AG08396 (cell line): ENCODE results near the gene TAF15.

Experiments used
- DNase-seq: peaks from one replicate; pipeline ENCODE4 v3.0.0; 2012; ENCODE audit warnings: low spot score, mixed read lengths

The TAF15 gene

DNA sequence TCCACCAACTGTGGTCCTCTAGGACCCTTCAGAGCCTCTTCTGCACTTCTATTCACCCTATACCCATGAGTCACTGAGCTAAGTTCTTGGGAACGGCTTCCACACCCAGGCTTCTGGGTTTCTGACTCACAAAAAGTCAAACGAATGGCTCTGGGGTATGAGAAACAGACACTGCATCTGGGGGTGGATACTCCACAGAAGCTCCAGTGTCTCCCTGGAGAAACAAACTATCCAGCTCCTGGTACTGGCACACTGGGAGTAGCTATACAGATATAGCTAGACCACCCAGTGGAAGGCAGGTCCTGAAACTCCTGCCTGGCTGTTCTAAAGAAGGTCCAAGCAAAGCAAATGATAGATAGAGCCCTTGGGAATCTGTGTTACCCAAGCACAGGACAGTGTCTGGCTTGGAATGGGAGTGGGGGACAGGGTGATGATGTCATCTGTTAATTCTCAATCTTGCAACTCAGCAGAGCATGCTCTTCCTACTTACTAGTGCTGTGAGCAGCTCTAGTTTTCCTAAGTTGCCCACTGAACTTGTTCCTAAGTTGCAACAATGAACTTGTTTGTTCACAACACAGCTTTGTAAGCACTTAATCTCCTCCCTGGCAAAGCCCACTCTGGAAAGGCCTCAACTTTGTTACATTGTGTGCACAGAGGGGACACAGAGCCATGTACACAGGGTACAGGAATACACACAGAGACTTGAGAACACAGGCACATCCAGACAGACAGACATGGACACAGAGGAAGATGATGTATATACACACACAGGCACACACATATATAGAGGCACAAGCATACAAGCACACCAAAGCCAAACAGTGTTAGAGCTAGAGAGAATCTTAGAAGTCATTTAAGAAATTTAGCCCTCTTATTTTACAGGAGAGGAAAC is 20.6 kb upstream of the TAF15 start:
- DNase-seq, result peak; percentile 86

GRCh38 chr17:35790841-35791240 is 18.4 kb upstream of the TAF15 start:
- DNase-seq, result no peak

GRCh38 chr17:35791681-35792350 is 17.5 kb upstream of the TAF15 start:
- DNase-seq, result no peak

GRCh38 chr17:35793257-35793656 is 16.0 kb upstream of the TAF15 start:
- DNase-seq, result no peak

GRCh38 chr17:35795007-35795870 is 14.0 kb upstream of the TAF15 start, which contains the start of gene MMP28:
Gene MMP28, minus strand, starts transcription at chr17:35795641. Its CDS starts 264 bp downstream, at chr17:35795377.
- DNase-seq, result peak; percentile 64

- no peak for DNase-seq
These were observed 13.4 kb upstream of the TAF15 start for GRCh38 chr17:35795871-35796265.

DNA sequence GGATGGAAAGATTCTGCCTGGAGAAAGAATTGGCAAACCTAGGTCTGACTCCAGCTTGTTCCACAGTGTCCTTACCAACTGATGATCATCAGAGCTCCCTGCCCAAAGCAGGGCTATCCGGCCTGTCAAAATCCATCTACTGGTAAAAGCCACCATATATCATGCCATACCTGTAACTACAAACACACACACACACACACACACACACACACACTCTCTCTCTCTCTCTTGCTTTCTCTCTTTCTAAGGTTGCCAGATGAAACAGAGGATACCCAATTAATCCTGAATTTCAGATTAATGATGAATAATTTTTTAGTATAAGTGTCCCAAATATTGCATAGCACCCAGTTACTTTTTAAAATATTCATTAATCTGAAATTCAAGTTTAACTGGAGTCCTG is 12.3 kb upstream of the TAF15 start:
- no peak for DNase-seq

GRCh38 chr17:35797370-35797769 is 11.9 kb upstream of the TAF15 start:
- DNase-seq, result no peak

GRCh38 chr17:35797918-35798317 is 11.4 kb upstream of the TAF15 start:
- DNase-seq, result no peak

DNA sequence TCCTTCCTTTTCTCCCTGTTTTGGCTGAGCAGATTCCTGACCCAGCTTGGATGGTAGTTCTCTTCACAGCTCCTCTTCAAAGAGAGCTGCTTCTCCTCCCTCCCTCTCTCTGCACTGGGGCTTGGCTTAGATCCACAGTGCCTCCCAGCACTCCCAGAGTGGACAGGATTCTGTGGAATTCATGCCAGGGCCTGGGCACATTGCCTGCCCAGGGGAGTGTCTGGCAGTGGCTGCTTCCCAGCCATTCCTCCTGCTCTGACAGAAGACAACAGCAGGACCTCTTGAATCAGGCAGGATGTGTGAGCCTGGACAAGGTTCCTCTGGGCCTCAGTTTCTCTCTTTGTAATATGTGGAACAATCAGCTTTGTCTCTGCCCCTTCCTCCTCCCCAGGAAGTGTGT is 9.3 kb upstream of the TAF15 start:
- peak; percentile 81 for DNase-seq

- no peak for DNase-seq
These were observed 7.6 kb upstream of the TAF15 start for GRCh38 chr17:35801583-35802224.

- peak; percentile 89 for DNase-seq
These were observed 4.6 kb upstream of the TAF15 start for GRCh38 chr17:35804658-35805192.

DNA sequence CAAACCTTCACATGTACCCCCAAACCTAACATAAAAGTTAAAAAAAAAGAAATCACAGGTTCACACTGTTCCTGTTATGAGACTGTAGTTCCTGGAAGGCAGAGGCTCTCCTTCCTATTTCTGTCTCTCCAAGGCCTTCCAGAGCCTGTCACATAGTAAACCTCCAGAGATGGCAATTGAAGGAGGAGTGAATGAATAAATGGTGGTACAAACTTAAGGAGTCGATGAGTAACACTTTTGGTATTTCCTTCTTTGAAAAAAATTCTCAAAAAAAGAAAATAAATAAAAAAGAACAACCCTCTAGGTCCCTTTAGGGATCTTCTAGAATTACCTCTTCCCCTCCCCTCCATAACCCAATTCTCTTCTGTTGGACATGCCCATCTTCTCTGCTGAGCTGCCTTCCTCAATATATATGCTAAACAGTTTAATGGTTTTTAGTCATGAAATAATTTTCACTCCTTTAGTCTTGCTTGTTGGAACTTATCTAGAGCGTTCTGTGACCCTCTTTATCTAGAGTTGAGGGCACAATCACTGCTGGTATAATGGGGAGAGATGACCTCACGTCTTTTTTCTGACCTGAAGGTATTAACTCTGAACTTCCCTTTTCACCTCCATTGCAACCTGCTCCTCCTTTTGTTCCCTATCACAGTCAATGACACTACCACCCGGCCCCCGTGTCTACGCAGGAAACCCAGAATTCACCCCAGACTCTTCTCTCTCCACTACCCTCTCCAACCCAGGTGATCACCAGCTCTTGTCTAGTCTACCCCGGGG is 1.7 kb upstream of the TAF15 start:
- peak; percentile 36 for DNase-seq

GRCh38 chr17:35808240-35808961 is 883 bp upstream of the TAF15 start:
- DNase-seq, result no peak

DNA sequence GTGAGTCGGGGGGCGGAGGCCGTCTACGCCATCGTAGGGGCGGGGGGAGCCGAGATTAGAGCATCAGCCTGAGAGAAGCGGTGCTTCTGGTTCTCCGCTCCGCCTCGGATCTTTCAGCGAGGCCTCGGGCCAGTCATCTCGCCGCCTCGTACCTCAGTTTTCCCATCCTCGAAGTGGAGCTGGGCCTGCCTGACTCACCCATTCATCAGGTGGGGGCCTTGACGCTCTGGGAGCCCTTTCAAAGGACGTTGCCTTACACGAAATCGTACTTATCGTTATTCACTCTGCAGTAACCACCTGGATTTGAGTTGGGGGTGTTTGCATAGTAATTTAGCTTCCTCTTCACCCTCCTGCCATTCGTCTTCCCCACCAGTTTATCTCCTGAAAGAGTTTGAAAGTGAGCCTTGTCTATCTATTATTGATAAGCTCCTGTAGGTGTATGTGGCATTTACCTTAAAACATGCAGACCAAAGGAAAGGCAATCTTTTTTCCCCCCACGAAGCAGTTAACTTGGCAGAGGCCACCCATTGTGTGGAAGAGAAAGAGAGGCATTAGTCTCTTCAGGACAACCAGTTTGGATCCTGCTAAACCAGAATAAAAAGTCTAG is 674 bp downstream of the TAF15 start:
- no peak for DNase-seq

DNA sequence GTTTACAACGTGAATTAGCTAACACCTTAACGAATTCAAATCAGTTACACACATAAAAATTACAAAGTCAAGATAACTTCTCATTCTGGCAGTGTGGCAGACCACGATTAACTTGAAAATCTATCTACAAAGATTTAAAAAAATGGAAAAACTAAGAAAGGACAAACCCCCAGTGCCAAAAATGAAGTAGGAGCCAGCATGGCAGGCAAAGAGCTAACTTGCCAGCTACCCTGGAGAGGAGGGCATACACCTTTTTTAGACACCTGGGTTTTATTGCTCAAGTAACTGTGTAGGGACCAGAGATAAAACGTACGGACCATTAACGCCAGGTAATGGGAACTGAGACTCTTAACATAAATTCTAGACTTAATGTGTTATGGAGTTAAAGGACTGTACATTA is 2.5 kb downstream of the TAF15 start:
- DNase-seq, result no peak

GRCh38 chr17:35812456-35812855 is 3.2 kb downstream of the TAF15 start:
- DNase-seq, result no peak

DNA sequence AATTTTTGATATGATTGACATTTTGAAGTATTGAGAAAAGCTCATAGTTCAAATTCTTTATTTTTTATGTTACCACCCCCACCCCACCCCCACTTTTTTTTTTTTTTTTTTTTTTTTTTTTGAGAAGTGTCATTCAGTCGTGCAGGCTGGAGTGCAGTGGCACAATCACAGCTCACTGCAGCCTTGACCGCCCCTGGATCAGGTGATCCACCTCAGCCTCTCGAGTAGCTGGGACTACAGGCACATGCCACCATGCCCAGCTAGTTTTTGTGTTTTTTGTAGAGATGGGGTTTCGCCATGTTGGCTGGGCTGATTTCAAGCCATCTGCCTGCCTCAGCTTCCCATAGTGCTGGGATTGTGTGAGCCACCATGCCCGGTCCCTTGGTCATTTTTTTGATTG is 7.4 kb downstream of the TAF15 start:
- no peak for DNase-seq

DNA sequence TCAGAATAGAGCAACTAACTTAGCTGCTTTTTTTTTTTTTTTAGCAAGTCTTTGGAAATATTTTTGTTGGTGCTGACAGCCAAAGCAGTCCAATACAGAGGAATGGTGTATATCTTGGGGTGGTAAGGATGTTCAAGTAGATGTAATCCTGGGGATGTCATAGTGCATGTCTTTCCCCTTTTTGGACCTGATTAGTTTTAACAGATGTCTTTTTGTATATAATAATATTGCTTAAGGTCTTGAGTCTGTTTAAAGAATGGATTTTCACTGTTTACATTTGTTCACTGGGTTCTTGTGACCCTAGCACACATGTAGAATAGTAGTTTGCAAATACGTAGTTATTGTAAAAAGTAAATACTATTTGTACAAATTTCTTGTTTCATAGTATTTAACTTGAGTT is 7.9 kb downstream of the TAF15 start:
- DNase-seq, result no peak

- DNase-seq, result no peak
These were observed 10.2 kb downstream of the TAF15 start for GRCh38 chr17:35819455-35819854.
